HG03064 (cell line): Measurements from ENCODE around the gene RRAGC.

Source experiments
- ATAC-seq: cut with Tn5 transposase; IDR thresholded peaks from one replicate; pipeline ENCODE4 v1.9.1; 2021; ENCODE audit warnings: low read depth; ENCODE audit not compliant: unreplicated experiment

RRAGC gene

GRCh38 chr1:38788341-38789336 lies 70.9 kb downstream of the RRAGC start:
- no peak for ATAC-seq
